Uterus (tissue), 2 donors: ENCODE data around the gene SPINT4.

Experiments used
- POLR2A ChIP-seq, 2 donors: fragments of 450-650 bp; IDR thresholded peaks; one replicate each; pipeline ENCODE4 v1.6.1; 2016; ENCODE audit warnings: antibody characterized with exemption in 2 of 2, mild to moderate bottlenecking in 1 of 2, moderate library complexity in 1 of 2
- TF ChIP-seq, protein P1 (sequence below), 4 experiments: fragments of 200-600 bp in 2 of 4; fragments of 450-650 bp in 2 of 4; sonication (generic) in 2 of 4; IDR thresholded peaks; one replicate each; pipeline ENCODE4 v1.5.1; 2016 to 2019; ENCODE audit warnings: antibody characterized with exemption in 4 of 4, mild to moderate bottlenecking in 2 of 4, moderate library complexity in 1 of 4

- TF ChIP-seq, protein P1, sequence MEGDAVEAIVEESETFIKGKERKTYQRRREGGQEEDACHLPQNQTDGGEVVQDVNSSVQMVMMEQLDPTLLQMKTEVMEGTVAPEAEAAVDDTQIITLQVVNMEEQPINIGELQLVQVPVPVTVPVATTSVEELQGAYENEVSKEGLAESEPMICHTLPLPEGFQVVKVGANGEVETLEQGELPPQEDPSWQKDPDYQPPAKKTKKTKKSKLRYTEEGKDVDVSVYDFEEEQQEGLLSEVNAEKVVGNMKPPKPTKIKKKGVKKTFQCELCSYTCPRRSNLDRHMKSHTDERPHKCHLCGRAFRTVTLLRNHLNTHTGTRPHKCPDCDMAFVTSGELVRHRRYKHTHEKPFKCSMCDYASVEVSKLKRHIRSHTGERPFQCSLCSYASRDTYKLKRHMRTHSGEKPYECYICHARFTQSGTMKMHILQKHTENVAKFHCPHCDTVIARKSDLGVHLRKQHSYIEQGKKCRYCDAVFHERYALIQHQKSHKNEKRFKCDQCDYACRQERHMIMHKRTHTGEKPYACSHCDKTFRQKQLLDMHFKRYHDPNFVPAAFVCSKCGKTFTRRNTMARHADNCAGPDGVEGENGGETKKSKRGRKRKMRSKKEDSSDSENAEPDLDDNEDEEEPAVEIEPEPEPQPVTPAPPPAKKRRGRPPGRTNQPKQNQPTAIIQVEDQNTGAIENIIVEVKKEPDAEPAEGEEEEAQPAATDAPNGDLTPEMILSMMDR (IDR thresholded peaks at IDR 0.05): no peak
- no peak for TF ChIP-seq POLR2A (IDR thresholded peaks at IDR 0.05)
Measured at GRCh38 chr20:45685896-45686295, 36.3 kb upstream of the SPINT4 start.
